Natural killer cell (primary cell): ENCODE measurements around the gene ZDHHC16. TPM values are rescaled to one million over a fixed set of nuclear protein-coding genes. Genes with fewer than 3 reads are reported as not detected.

Experiments
- ATAC-seq, 3 donors: fragments of 150-1000 bp in 2 of 3; fragments of 200-7000 bp in 1 of 3; cut with Tn5 transposase; 1 replicate in 1 of 3; 2 replicates in 2 of 3; pipeline ENCODE4 v1.10.0; 2021; ENCODE audit warnings: mild to moderate bottlenecking in 2 of 3, moderate library complexity in 2 of 3
- DNase-seq, 2 donors: peaks; one replicate each; pipeline versions ENCODE4 v3.0.0 to v3.0.0-alpha.2; 2013 to 2021; ENCODE audit warnings: mixed read lengths in 1 of 2
- H3K27ac ChIP-seq: one replicate; pipeline ENCODE4 v1.5.1; 2013; ENCODE audit warnings: mild to moderate bottlenecking, low read length
- H3K27me3 ChIP-seq: one replicate; pipeline ENCODE4 v1.6.1; 2013; ENCODE audit warnings: low read length; ENCODE audit not compliant: control insufficient read depth, insufficient read depth
- H3K36me3 ChIP-seq: one replicate; pipeline ENCODE4 v1.6.1; 2013; ENCODE audit warnings: low read length; ENCODE audit not compliant: control insufficient read depth, insufficient read depth
- H3K4me1 ChIP-seq: one replicate; pipeline ENCODE4 v1.6.1; 2013; ENCODE audit warnings: low read length; ENCODE audit not compliant: control insufficient read depth, insufficient read depth
- H3K4me3 ChIP-seq: one replicate; pipeline ENCODE4 v1.5.1; 2013; ENCODE audit warnings: low read length
- H3K9me3 ChIP-seq: one replicate; pipeline ENCODE4 v1.6.1; 2013; ENCODE audit warnings: low read length; ENCODE audit not compliant: control insufficient read depth, insufficient read depth
- H3K27ac Mint-ChIP-seq, 2 donors: one replicate each; pipeline ENCODE4 v1.8.0; 2022; ENCODE audit warnings: mild to moderate bottlenecking in 2 of 2, mixed read lengths in 2 of 2, moderate library complexity in 1 of 2
- H3K27me3 Mint-ChIP-seq, 2 donors: one replicate each; pipeline ENCODE4 v1.8.0; 2022; ENCODE audit warnings: low read depth in 2 of 2, mixed read lengths in 2 of 2
- H3K36me3 Mint-ChIP-seq: one replicate; pipeline ENCODE4 v1.8.0; 2022; ENCODE audit warnings: mixed read lengths
- H3K4me1 Mint-ChIP-seq, 2 donors: one replicate each; pipeline ENCODE4 v1.8.0; 2022; ENCODE audit warnings: mixed read lengths in 2 of 2
- H3K4me3 Mint-ChIP-seq: one replicate; pipeline ENCODE4 v1.8.0; 2022; ENCODE audit warnings: mild to moderate bottlenecking, moderate library complexity, mixed read lengths
- H3K9me3 Mint-ChIP-seq, 2 donors: one replicate each; pipeline ENCODE4 v1.8.0; 2022; ENCODE audit warnings: mixed read lengths in 2 of 2
- CTCF ChIP-seq: fragments of 200-600 bp; IDR thresholded peaks from one replicate; pipeline ENCODE4 v1.8.0; 2022; ENCODE audit warnings: antibody characterized with exemption
- WGBS: methylation state at CpG from one replicate; pipeline ENCODE4 v1.1.7; 2013; ENCODE audit warnings: missing lambda C conversion rate; ENCODE audit not compliant: insufficient coverage; 5-methylcytosine and 5-hydroxymethylcytosine counted together
- intact Hi-C: fragments of 100-400 bp; cut with micrococcal nuclease; formaldehyde crosslinking; loops from one replicate; pipeline ENCODE4 v1.14.2; 2022
- total RNA-seq, 4 donors: library from RNA; stranded (reverse); fragments of 120-200 nt in 1 of 4; gene quantifications; one replicate each; pipeline versions ENCODE4 v1.2.3 to v1.2.4, GENCODE V29; 2013 to 2022

ZDHHC16 gene
- total RNA-seq, 3 donors from 2014 or later (not counting 1 experiment from before 2014, with no cell fraction given) = 11.3 to 18.7 (median 12.7) TPM

GRCh38 chr10:97451605-97452004 is 5.6 kb downstream of the ZDHHC16 start:
- Histone ChIP-seq H3K4me1 (peaks cover 8% of the 10 kb centered on the region), H3K27me3 (no peaks in the 10 kb centered on the region), H3K9me3 (no peaks in the 10 kb centered on the region), H3K36me3 (peaks cover 18% of the 10 kb centered on the region), H3K27ac (no peak overlapping the region), H3K4me3 (no peak overlapping the region)
- Mint-ChIP-seq H3K4me3 (no peak overlapping the region), H3K27ac (no peak overlapping the region), H3K9me3 (no peaks in the 10 kb centered on the region), H3K27me3 (no peaks in the 10 kb centered on the region), H3K36me3 (no peaks in the 10 kb centered on the region), H3K4me1 (peaks cover 17 to 19% of the 10 kb centered on the region in 2 donors)
- no peak for TF ChIP-seq CTCF
- intact Hi-C loops = no loop called here
- DNase-seq = no peak
- no peak for ATAC-seq
- 97% methylated on average over 17 of the region's 17 CpGs for WGBS

GRCh38 chr10:97452352-97452751 is 6.4 kb downstream of the ZDHHC16 start:
- no peak for ATAC-seq
- Mint-ChIP-seq H3K27ac (no peak overlapping the region), H3K27me3 (no peaks in the 10 kb centered on the region), H3K4me1 (peaks cover 17 to 19% of the 10 kb centered on the region in 2 donors), H3K4me3 (no peak overlapping the region), H3K9me3 (no peaks in the 10 kb centered on the region), H3K36me3 (no peaks in the 10 kb centered on the region)
- intact Hi-C loops = no loop called here
- Histone ChIP-seq H3K36me3 (peaks cover 24% of the 10 kb centered on the region), H3K27ac (no peak overlapping the region), H3K4me3 (no peak overlapping the region), H3K9me3 (no peaks in the 10 kb centered on the region), H3K4me1 (peaks cover 1% of the 10 kb centered on the region), H3K27me3 (no peaks in the 10 kb centered on the region)
- 97% methylated on average over 6 of the region's 6 CpGs for WGBS
- DNase-seq = no peak
- no peak for TF ChIP-seq CTCF

- H3K27ac Mint-ChIP-seq = peak overlapping the region; percentile 5 to 15
- peaks cover 13% of the 10 kb centered on the region for H3K36me3 Mint-ChIP-seq
- WGBS = 83% methylated on average over 2 of the region's 3 CpGs
- intact Hi-C loops = no loop called here
- DNase-seq (peak in 1 of 2 donors; percentile 20), ATAC-seq (no peak)
- H3K27me3 ChIP-seq = no peaks in the 10 kb centered on the region
- H3K4me3 ChIP-seq = no peak overlapping the region
- no peak overlapping the region for H3K4me3 Mint-ChIP-seq
- no peaks in the 10 kb centered on the region for H3K27me3 Mint-ChIP-seq
- H3K27ac ChIP-seq = no peak overlapping the region
- peaks cover 41% of the 10 kb centered on the region for H3K36me3 ChIP-seq
- H3K9me3 Mint-ChIP-seq = no peaks in the 10 kb centered on the region
- H3K4me1 ChIP-seq = no peaks in the 10 kb centered on the region
- no peaks in the 10 kb centered on the region for H3K9me3 ChIP-seq
- TF ChIP-seq CTCF = no peak
- peaks cover 8% of the 10 kb centered on the region in 2 donors for H3K4me1 Mint-ChIP-seq
Measured at GRCh38 chr10:97454330-97455036, 8.5 kb downstream of the ZDHHC16 start.
